ENCODE results near the gene SLC22A24.
"Not testable (repeated sequence)": the region's sequence is repeated elsewhere in the genome, so short reads cannot be mapped to it uniquely, and the experiment has no call there.

The SLC22A24 gene

GRCh38 chr11:63155794-63156193 is 11.8 kb upstream of the SLC22A24 start:
- no peaks in the 10 kb centered on the region for H3K36me3 ChIP-seq
- H3K27me3 ChIP-seq = no peaks in the 10 kb centered on the region
- no peak for DNase-seq
- no peaks in the 10 kb centered on the region for H3K4me1 ChIP-seq
- no peak for TF ChIP-seq CTCF (IDR thresholded peaks at IDR 0.05; ENCODE audit: low read depth, low read length)
- no peak overlapping the region for H3K4me3 ChIP-seq (ENCODE audit: low read depth, low read length)
- H3K9me3 ChIP-seq = no peaks in the 10 kb centered on the region

GRCh38 chr11:63146581-63146980 is 2.6 kb upstream of the SLC22A24 start:
- no peak for DNase-seq
- H3K36me3 ChIP-seq = no peaks in the 10 kb centered on the region
- no peak overlapping the region for H3K4me3 ChIP-seq (ENCODE audit: low read depth, low read length)
- no peaks in the 10 kb centered on the region for H3K4me1 ChIP-seq
- no peaks in the 10 kb centered on the region for H3K27me3 ChIP-seq
- H3K9me3 ChIP-seq = no peaks in the 10 kb centered on the region
- TF ChIP-seq CTCF (IDR thresholded peaks at IDR 0.05; ENCODE audit: low read depth, low read length) = no peak

DNA sequence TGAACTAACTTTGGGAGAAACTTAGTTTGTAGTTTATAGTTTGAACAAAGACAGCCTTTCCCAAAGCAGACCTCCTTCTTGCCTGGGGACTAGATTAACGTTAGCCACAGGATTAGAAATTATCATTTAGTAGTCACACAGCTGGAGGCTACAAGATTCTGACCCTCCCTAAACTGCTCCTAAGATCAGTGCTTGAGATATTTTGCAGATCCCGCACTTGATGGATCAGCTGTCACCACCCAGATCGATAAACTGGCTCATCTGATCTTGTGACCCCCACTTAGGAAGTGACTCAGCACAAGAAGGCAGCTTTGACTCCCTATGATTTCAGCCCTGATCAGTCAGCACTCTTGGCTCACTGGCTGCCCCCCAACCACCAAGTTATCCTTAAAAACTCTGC is 1.6 kb downstream of the SLC22A24 start:
- Histone ChIP-seq H3K4me1 (no peaks in the 10 kb centered on the region), H3K27me3 (no peaks in the 10 kb centered on the region), H3K4me3 (ENCODE audit: low read depth, low read length) (no peak overlapping the region), H3K9me3 (no peaks in the 10 kb centered on the region), H3K36me3 (no peaks in the 10 kb centered on the region)
- DNase-seq = no peak
- TF ChIP-seq CTCF (IDR thresholded peaks at IDR 0.05; ENCODE audit: low read depth, low read length) = no peak

- Histone ChIP-seq H3K27me3 (no peaks in the 10 kb centered on the region), H3K36me3 (no peaks in the 10 kb centered on the region), H3K4me1 (no peaks in the 10 kb centered on the region), H3K4me3 (ENCODE audit: low read depth, low read length) (no peak overlapping the region), H3K9me3 (no peaks in the 10 kb centered on the region)
- no peak for DNase-seq
- no peak for TF ChIP-seq CTCF (IDR thresholded peaks at IDR 0.05; ENCODE audit: low read depth, low read length)
Observed at GRCh38 chr11:63132985-63133775, 10.8 kb downstream of the SLC22A24 start.

GRCh38 chr11:63099555-63099954 is 44.5 kb downstream of the SLC22A24 start:
- no peaks in the 10 kb centered on the region for H3K36me3 ChIP-seq
- H3K4me3 ChIP-seq (ENCODE audit: low read depth, low read length) = no peak overlapping the region
- no peak for DNase-seq
- no peaks in the 10 kb centered on the region for H3K27me3 ChIP-seq
- no peak for TF ChIP-seq CTCF (IDR thresholded peaks at IDR 0.05; ENCODE audit: low read depth, low read length)
- no peaks in the 10 kb centered on the region for H3K9me3 ChIP-seq
- H3K4me1 ChIP-seq = no peaks in the 10 kb centered on the region

- H3K4me3 ChIP-seq (ENCODE audit: low read depth, low read length) = no peak overlapping the region
- H3K9me3 ChIP-seq = no peaks in the 10 kb centered on the region
- H3K4me1 ChIP-seq = no peaks in the 10 kb centered on the region
- no peak for DNase-seq
- no peak for TF ChIP-seq CTCF (IDR thresholded peaks at IDR 0.05; ENCODE audit: low read depth, low read length)
- H3K36me3 ChIP-seq = no peaks in the 10 kb centered on the region
- no peaks in the 10 kb centered on the region for H3K27me3 ChIP-seq
Observed at GRCh38 chr11:63080682-63081081, 63.3 kb downstream of the SLC22A24 start.

DNA sequence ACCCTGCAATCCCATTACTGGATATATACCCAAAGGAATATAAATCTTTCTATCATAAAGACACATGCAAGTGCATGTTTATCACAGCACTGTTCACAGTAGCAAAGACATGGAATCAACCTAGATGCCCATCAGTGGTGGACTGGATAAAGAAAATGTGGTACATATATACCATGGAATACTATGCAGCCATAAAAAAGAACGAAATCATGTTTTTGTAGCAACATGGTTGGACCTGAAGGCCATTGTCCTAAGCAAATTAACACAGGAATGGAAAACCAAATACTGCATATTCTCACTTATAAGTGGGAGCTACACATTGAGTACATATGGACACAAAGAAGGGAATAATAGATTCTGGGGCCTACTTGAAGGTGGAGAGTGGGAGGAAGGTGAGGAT is 97.8 kb downstream of the SLC22A24 start:
- not testable (repeated sequence) for DNase-seq; H3K27me3 ChIP-seq; H3K36me3 ChIP-seq; H3K4me3 ChIP-seq (ENCODE audit: low read depth, low read length); H3K9me3 ChIP-seq; H3K4me1 ChIP-seq

All from BE2C (cell line).